Measurements from ENCODE around the gene CNKSR3. TPM values are rescaled to one million over a fixed set of nuclear protein-coding genes. Genes with fewer than 3 reads are reported as not detected.

CNKSR3 gene
- polyA plus RNA-seq, 3 donors = not detected

GRCh38 chr6:154427446-154427845, 83.0 kb downstream of the CNKSR3 start:
- no peak for DNase-seq
- Mint-ChIP-seq H3K9me3 (peaks cover 0 to 2% (median 0%) of the 10 kb centered on the region in 7 donors), H3K27me3 (ENCODE audit: low read depth in 3 of 3) (peaks cover 0 to 2% (median 0%) of the 10 kb centered on the region in 3 donors), H3K36me3 (no peaks in the 10 kb centered on the region), H3K4me1 (peaks cover 2% of the 10 kb centered on the region), H3K27ac (no peak overlapping the region), H3K4me3 (no peak overlapping the region)
- H4K20me1 ChIP-seq (ENCODE audit: insufficient read depth, low read length) = no peaks in the 10 kb centered on the region
- no peak overlapping the region for H2AFZ ChIP-seq (ENCODE audit: insufficient read depth, low read depth, low read length, poor library complexity, severe bottlenecking)
- H3K9me3 ChIP-seq (replicated peaks in 1 of 2; ENCODE audit: control insufficient read depth in 1 of 2, insufficient read depth in 1 of 2, low read length in 2 of 2) = no peaks in the 10 kb centered on the region
- TF ChIP-seq, protein P1, sequence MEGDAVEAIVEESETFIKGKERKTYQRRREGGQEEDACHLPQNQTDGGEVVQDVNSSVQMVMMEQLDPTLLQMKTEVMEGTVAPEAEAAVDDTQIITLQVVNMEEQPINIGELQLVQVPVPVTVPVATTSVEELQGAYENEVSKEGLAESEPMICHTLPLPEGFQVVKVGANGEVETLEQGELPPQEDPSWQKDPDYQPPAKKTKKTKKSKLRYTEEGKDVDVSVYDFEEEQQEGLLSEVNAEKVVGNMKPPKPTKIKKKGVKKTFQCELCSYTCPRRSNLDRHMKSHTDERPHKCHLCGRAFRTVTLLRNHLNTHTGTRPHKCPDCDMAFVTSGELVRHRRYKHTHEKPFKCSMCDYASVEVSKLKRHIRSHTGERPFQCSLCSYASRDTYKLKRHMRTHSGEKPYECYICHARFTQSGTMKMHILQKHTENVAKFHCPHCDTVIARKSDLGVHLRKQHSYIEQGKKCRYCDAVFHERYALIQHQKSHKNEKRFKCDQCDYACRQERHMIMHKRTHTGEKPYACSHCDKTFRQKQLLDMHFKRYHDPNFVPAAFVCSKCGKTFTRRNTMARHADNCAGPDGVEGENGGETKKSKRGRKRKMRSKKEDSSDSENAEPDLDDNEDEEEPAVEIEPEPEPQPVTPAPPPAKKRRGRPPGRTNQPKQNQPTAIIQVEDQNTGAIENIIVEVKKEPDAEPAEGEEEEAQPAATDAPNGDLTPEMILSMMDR (IDR thresholded peaks at IDR 0.05) = no peak
- intact Hi-C loops (cut with micrococcal nuclease) = no loop called here
- peaks cover 0 to 2% of the 10 kb centered on the region in 2 donors for H3K4me1 ChIP-seq (ENCODE audit: control insufficient read depth in 1 of 2, insufficient read depth in 2 of 2, low read length in 2 of 2)
- H3K36me3 ChIP-seq (replicated peaks in 1 of 2; ENCODE audit: control insufficient read depth in 1 of 2, insufficient read depth in 2 of 2, low read length in 2 of 2) = no peaks in the 10 kb centered on the region
- no peak overlapping the region for H3K27ac ChIP-seq (ENCODE audit: low read depth in 1 of 2, low read length in 2 of 2)
- H3K9ac ChIP-seq (ENCODE audit: insufficient read depth, low read length, poor library complexity, severe bottlenecking) = no peak overlapping the region
- H3K79me2 ChIP-seq (ENCODE audit: insufficient read depth, low read length) = no peaks in the 10 kb centered on the region
- no peaks in the 10 kb centered on the region for H3K27me3 ChIP-seq (ENCODE audit: control insufficient read depth in 2 of 2, insufficient read depth in 2 of 2, low read length in 2 of 2)
- H3K4me2 ChIP-seq (replicated peaks; ENCODE audit: extremely low read depth, low read length, poor library complexity, severe bottlenecking) = no peak overlapping the region
- H3K4me3 ChIP-seq (replicated peaks in 1 of 3; ENCODE audit: low read depth in 2 of 3, low read length in 3 of 3) = no peak overlapping the region

GRCh38 chr6:154426997-154427396, 83.5 kb downstream of the CNKSR3 start:
- no peak overlapping the region for H3K27ac ChIP-seq (ENCODE audit: low read depth in 1 of 2, low read length in 2 of 2)
- Mint-ChIP-seq H3K9me3 (peaks cover 0 to 2% (median 0%) of the 10 kb centered on the region in 7 donors), H3K4me1 (no peaks in the 10 kb centered on the region), H3K27me3 (ENCODE audit: low read depth in 3 of 3) (peaks cover 0 to 2% (median 0%) of the 10 kb centered on the region in 3 donors), H3K27ac (peak overlapping the region in 1 of 7 donors; percentile 58), H3K36me3 (no peaks in the 10 kb centered on the region), H3K4me3 (no peak overlapping the region)
- H3K27me3 ChIP-seq (ENCODE audit: control insufficient read depth in 2 of 2, insufficient read depth in 2 of 2, low read length in 2 of 2) = no peaks in the 10 kb centered on the region
- H3K4me3 ChIP-seq (replicated peaks in 1 of 3; ENCODE audit: low read depth in 2 of 3, low read length in 3 of 3) = no peak overlapping the region
- H3K4me2 ChIP-seq (replicated peaks; ENCODE audit: extremely low read depth, low read length, poor library complexity, severe bottlenecking) = no peak overlapping the region
- intact Hi-C loops (cut with micrococcal nuclease) = no loop called here
- H3K9ac ChIP-seq (ENCODE audit: insufficient read depth, low read length, poor library complexity, severe bottlenecking) = no peak overlapping the region
- H3K36me3 ChIP-seq (replicated peaks in 1 of 2; ENCODE audit: control insufficient read depth in 1 of 2, insufficient read depth in 2 of 2, low read length in 2 of 2) = no peaks in the 10 kb centered on the region
- no peak for DNase-seq
- TF ChIP-seq, protein P1 (IDR thresholded peaks at IDR 0.05) = no peak
- WGBS (ENCODE audit: insufficient coverage) = no CpG with 5 or more reads among the region's 1 CpG
- no peaks in the 10 kb centered on the region for H3K9me3 ChIP-seq (replicated peaks in 1 of 2; ENCODE audit: control insufficient read depth in 1 of 2, insufficient read depth in 1 of 2, low read length in 2 of 2)
- H3K79me2 ChIP-seq (ENCODE audit: insufficient read depth, low read length) = no peaks in the 10 kb centered on the region
- H3K4me1 ChIP-seq (ENCODE audit: control insufficient read depth in 1 of 2, insufficient read depth in 2 of 2, low read length in 2 of 2) = no peaks in the 10 kb centered on the region
- no peaks in the 10 kb centered on the region for H4K20me1 ChIP-seq (ENCODE audit: insufficient read depth, low read length)
- H2AFZ ChIP-seq (ENCODE audit: insufficient read depth, low read depth, low read length, poor library complexity, severe bottlenecking) = no peak overlapping the region

Measured in CD14-positive monocyte (primary cell).